ENCODE data around the gene GFOD1.
A peak's percentile ranks its signal among the peaks of the same experiment; 100 is the strongest.

The GFOD1 gene

GRCh38 chr6:13362412-13362811, 125.0 kb downstream of the GFOD1 start:
- no peak for DNase-seq (ENCODE audit: insufficient read length, low spot score)

GRCh38 chr6:13360671-13361540, 126.5 kb downstream of the GFOD1 start:
- FAIRE-seq = no peak

More at GRCh38 chr6:13362412-13362811, 125.0 kb downstream of the GFOD1 start:
- FAIRE-seq = no peak

DNA sequence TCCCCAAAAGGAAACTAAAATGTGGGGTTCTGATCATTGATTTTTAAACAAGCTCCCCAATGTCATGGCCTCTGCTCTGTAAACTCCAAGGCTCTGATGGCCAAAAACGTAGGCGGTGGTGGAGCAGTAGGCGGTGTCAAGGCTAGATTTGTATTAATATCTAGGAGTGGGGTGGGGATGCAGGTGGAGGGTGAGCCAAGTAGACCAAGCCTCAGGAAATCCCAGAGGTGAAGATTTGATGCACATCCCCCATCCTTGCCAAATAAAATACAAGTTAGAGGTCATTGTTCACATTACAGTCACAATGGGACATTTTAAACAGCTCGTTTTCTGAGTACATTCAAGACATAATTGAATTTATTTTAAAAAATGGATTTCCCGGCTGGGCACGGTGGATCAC, 128.1 kb downstream of the GFOD1 start:
- FAIRE-seq (no peak), DNase-seq (ENCODE audit: insufficient read length, low spot score) (no peak)

More at GRCh38 chr6:13360671-13361540, 126.5 kb downstream of the GFOD1 start:
- no peak for DNase-seq (ENCODE audit: insufficient read length, low spot score)

GRCh38 chr6:13358511-13358910, 128.9 kb downstream of the GFOD1 start:
- DNase-seq (ENCODE audit: insufficient read length, low spot score) (no peak), FAIRE-seq (no peak)

GRCh38 chr6:13357551-13358075, 129.8 kb downstream of the GFOD1 start:
- FAIRE-seq = no peak
- no peak for DNase-seq (ENCODE audit: insufficient read length, low spot score)

- FAIRE-seq (peak; percentile 88), DNase-seq (ENCODE audit: insufficient read length, low spot score) (peak; percentile 67)
These were observed 131.2 kb downstream of the GFOD1 start for GRCh38 chr6:13355999-13356785.

GRCh38 chr6:13355043-13355945, 132.1 kb downstream of the GFOD1 start:
- peak; percentile 42 for FAIRE-seq
- no peak for DNase-seq (ENCODE audit: insufficient read length, low spot score)

GRCh38 chr6:13354331-13355042, 132.9 kb downstream of the GFOD1 start:
- no peak for FAIRE-seq

GRCh38 chr6:13352165-13352564, 135.2 kb downstream of the GFOD1 start:
- DNase-seq (ENCODE audit: insufficient read length, low spot score) (no peak), FAIRE-seq (no peak)

More at GRCh38 chr6:13354331-13355042, 132.9 kb downstream of the GFOD1 start:
- no peak for DNase-seq (ENCODE audit: insufficient read length, low spot score)

GRCh38 chr6:13351271-13351670, 136.1 kb downstream of the GFOD1 start:
- DNase-seq (ENCODE audit: insufficient read length, low spot score) = no peak
- FAIRE-seq = no peak

GRCh38 chr6:13349811-13350506, 137.4 kb downstream of the GFOD1 start:
- no peak for FAIRE-seq
- DNase-seq (ENCODE audit: insufficient read length, low spot score) = no peak

DNA sequence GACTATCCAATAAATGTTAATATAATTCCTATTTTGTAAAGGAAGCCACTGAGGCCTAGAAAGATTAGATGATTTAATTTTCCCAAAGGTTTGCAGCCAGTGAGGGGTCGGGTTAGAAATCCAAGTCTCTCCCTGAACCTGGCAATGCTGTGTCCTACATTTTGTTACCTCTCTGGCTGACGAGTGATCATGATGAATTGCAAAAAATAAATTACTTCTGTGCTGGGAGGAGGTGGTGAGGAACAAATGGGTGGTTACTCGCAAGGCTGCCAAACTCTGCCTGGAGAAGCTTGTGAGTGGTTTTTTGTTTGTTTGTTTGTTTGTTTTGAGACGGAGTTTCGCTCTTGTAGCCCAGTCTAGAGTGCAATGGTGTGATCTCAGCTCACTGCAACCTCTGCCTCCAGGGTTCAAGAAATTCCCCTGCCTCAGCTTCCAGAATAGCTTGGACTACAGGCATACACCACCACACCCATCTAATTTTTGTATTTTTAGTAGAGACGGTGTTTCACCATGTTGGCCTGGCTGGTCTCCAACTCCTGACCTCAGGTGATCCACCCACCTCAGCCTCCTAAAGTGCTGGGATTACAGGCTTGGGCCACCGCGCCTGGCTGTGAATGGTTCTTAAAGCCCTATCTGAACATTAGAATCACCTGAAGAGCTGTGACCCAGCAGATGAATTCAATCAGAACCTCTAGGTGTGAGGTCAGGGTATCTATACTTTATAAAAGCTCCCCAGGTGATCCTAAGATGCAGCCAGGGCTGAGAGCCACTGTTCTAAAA, 138.9 kb downstream of the GFOD1 start:
- DNase-seq (ENCODE audit: insufficient read length, low spot score) (no peak), FAIRE-seq (no peak)

- DNase-seq (ENCODE audit: insufficient read length, low spot score) = no peak
- no peak for FAIRE-seq
These were observed 141.2 kb downstream of the GFOD1 start for GRCh38 chr6:13346245-13346644.

DNA sequence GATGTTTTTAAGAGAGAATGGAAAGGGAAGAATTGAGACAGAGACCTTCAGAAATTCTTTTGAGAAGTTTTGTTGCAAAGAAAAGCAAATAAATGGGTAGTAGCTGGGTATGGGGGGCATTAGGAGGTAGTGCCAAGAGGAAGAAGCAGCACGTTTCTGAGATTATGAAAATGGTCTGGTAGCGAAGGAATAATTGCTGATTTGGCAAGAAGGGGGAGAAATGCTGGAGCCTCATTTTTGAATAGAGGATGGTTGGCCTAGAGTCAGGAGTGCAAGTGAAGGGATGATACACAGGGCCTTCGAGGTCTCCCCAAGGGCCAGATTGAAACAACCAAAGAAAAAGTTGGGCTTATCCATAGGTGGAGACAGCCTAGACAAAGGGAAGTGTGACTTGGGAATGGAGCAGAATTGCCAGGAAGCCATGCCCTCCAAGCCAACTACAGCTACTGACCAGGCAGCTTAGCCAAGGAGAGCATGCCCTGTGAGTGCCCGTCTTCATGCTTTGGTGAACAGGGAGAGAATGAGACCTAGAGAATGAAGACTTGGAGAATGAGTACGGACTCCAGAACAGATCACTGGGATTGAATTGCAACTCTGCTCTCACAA, 144.9 kb downstream of the GFOD1 start:
- DNase-seq (ENCODE audit: insufficient read length, low spot score) (no peak), FAIRE-seq (no peak)

- no peak for DNase-seq (ENCODE audit: insufficient read length, low spot score)
- FAIRE-seq = peak; percentile 80
These were observed 147.4 kb downstream of the GFOD1 start for GRCh38 chr6:13339863-13340630.

GRCh38 chr6:13338038-13338437, 149.4 kb downstream of the GFOD1 start:
- peak; percentile 59 for FAIRE-seq
- DNase-seq (ENCODE audit: insufficient read length, low spot score) = no peak

DNA sequence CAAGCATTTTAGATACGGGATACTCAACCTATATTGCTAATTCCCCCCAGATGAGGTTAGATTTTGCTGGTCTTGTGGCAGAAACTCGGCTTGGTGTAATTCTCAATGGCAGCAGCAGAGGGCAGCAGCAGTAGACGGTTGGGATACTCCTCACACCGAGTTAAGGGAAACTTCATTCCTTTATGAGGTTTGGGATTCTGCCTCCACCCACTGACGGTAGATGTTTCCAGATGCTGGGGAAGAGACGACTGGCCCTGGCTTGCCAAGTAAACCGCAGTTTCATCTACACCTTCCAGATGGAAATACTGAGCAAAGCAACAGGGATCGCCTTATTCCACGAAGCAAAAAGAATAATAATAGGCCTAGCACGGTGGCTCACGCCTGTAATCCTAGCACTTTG, 150.8 kb downstream of the GFOD1 start:
- DNase-seq (ENCODE audit: insufficient read length, low spot score) = peak; percentile 41
- peak; percentile 88 for FAIRE-seq

Data from GM19239 (cell line).